HuH-7 (cell line): ENCODE measurements around the gene SPATA33.
"Not testable (repeated sequence)": the region's sequence is repeated elsewhere in the genome, so short reads cannot be mapped to it uniquely, and the experiment has no call there.

Experiments used
- DNase-seq: peaks from one replicate; pipeline ENCODE4 v3.0.0; 2011; ENCODE audit warnings: low spot score

Gene SPATA33

GRCh38 chr16:89693931-89694783 lies 36.5 kb downstream of the SPATA33 start:
- no peak for DNase-seq

GRCh38 chr16:89694784-89695085 lies 37.1 kb downstream of the SPATA33 start:
- DNase-seq: not testable (repeated sequence)

GRCh38 chr16:89695086-89695874 lies 37.6 kb downstream of the SPATA33 start:
- DNase-seq: no peak

- DNase-seq: no peak
Measured at GRCh38 chr16:89695875-89696669, 38.4 kb downstream of the SPATA33 start.

GRCh38 chr16:89696670-89697128 lies 39.1 kb downstream of the SPATA33 start:
- DNase-seq: no peak

- no peak for DNase-seq
Measured at GRCh38 chr16:89697161-89697615, 39.6 kb downstream of the SPATA33 start.

DNA sequence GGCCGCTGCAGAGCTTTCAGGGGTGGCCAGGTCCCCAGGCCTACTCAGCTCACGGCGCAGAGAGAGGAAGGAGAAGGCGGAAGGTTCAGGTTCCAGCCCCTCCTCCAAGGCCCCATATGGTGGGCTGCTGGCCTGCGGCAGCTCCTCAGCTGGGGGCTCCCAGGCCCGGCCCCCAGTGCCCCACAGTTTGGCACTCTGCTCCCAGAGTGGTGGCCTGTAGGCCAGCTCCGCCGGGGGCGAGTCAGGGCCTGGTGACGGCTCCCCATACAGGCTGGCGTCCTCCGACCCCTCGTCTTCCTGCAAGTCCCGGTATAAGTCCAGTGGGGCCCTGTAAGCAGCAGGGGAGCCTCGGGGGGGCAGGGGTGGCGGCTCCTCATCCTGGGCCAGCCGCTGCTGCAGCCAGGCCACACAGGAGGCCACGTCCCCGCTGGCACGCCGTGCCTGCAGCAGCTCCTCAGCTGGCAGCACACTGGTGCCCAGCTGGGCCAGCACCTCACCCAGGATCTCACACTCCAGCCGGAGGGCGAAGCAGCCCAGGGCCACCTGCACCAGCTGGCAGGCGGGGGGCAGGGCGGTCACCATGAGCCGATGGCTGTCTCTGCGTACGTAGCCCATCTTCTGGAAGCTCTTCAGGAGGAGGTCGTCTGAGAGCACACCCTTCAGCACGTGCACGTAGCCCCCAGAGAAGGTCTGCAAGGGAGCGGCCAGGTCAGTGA lies 40.1 kb downstream of the SPATA33 start:
- no peak for DNase-seq

DNA sequence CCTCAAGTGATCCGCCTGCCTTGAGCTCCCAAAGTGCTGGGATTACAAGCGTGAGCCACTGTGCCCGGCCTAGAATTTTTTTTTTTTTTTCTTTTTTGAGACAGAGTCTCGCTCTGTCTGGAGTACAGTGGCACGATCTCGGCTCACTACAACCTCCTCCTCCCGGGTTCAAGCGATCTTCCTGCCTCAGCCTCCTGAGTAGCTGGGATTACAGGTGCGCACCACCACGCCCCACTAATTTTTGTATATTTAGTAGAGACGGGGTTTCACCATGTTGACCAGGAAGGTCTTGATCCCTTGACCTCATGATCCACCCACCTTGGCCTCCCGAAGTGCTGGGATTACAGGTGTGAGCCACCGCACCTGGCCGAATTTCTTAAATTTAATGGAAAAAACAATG lies 41.1 kb downstream of the SPATA33 start:
- not testable (repeated sequence) for DNase-seq

- not testable (repeated sequence) for DNase-seq
Measured at GRCh38 chr16:89699629-89700099, 42.0 kb downstream of the SPATA33 start.

GRCh38 chr16:89700100-89700648 lies 42.5 kb downstream of the SPATA33 start:
- peak; percentile 98 for DNase-seq

DNA sequence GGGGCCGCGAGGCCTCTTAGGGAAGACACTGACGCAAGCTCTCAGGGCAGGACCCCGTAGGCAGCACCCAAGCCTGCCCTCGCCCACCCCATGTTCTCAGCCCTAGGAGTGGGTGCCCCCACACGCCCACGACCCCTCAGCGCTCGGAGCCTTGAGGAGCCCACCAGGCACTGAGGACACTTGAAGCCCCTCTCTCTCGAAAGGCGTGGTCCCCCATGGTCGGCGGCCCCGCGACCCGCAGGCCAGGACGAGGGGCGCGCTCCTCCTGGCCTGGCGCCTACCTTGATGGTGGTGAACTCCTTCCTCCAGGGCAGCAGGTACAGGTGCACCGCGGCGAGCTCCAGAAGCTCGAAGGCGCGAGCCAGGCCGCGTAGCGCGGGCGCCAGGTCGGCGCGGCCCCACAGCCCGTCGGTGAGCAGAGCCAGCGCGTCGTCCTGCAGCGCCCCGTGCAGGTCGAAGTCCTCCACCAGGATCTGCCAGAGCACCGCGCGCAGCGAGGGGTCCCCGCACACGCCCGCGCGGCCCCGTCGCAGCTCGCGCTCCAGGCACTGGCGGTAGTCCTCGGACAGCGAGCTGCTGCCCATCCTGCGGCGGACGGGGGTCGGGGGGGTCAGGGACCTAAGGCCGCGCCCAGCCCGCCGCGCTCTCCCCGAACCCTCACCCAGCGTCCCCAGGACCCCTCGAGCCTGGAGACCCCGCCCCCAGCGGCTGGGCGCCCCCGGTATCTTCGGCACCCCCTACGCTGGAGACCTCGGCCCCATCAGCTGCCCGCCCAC lies 43.2 kb downstream of the SPATA33 start:
- DNase-seq: peak; percentile 80

DNA sequence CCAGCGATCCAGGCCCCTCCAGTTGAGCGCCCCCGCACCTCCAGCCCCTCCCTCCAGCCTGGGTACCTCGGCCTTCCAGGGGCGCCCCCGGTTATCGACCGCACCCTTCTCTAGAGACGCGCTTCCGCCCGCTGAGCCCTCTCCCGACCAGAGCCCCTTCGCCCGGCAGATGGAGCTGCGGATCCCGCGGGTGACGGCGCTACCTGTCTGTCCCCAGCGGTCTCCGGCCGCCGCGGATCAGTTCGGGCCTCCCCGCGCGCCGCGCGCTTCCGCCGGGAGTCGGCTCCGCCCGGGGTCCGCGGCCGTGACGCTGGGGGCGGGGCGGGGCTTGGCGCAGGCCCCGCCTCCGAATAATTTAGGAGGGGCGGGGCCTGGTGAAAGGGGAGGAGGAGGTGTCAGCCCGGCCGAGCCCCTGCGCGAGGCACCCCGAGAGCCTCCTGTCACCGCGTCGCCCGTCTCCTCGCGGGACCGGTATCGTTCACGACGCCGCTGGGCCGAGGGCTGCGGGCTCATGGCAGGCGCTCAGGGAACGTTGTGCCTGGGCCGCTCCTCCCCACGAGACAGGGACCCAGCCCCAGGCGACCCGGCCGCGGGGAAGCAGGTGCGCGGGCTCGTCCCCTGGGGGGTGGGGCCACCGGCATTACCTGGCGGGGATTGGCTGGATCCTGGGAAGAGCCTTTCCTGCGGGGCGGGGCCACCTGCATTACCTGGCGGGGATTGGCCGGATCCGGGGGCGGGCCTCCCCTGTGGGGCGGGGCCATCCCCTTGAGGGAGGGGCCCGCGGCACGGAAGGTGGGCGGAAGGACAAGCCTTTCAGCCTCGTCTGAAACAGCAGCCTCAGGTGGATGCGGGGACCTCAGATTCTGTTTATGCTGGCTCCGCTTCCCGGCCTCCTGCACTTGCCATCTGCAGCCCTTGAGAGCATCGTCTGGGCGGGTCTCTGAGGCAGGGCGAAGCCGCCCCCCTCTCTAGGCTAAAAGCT lies 44.1 kb downstream of the SPATA33 start, which contains the start of gene SPATA2L:
TSS of gene SPATA2L (minus strand) at position 281 of the 982 bp plus-strand sequence. CDS start 473 bp downstream, outside the sequence.
- DNase-seq: peak; percentile 99

DNA sequence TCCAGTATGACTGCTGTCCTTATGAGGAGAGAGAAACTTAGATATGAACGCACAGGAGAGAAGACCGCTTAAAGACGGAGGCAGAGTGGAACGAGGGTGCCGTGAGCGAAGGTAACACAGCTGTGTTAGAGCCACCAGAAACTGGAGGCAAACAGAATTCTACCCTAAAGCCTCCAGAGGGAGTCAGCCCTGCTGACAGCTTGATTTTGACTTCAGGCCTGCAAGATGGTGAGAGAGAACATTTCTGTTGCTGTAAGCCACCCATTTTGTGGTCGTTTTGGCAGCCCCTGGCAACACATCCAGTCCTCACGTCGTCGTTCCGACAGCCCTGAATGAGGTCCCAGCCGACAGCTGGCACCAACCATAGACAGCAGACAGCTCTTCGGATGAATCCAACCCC lies 46.6 kb downstream of the SPATA33 start:
- no peak for DNase-seq

- no peak for DNase-seq
Measured at GRCh38 chr16:89705006-89705405, 47.4 kb downstream of the SPATA33 start.

GRCh38 chr16:89706518-89707260 lies 49.1 kb downstream of the SPATA33 start:
- no peak for DNase-seq

DNA sequence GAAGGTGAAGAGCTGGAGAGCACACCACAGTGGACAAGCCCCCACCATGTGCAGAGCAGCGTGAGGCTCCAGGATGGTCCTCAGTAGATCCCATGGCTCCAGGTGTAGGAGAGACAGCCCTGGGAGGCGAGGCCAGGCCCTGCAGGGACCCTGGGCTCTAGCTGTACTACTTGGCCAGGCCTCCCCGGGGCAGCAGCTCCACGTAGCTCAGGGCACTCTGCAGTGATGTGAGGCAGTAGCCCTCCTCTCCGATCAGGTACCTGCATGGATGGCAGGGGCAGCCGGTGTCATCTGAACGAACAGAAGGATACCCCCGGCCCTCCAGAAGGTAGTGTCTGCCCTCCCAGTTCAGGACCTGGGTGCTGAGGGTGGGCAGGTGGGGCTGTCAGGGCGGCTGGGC lies 50.1 kb downstream of the SPATA33 start:
- no peak for DNase-seq

- DNase-seq: no peak
Measured at GRCh38 chr16:89708481-89708931, 50.9 kb downstream of the SPATA33 start.

GRCh38 chr16:89709166-89709565 lies 51.5 kb downstream of the SPATA33 start:
- no peak for DNase-seq
